GM18511 (cell line): ENCODE results near the gene GNPTG.
A peak's percentile ranks its signal among the peaks of the same experiment; 100 is the strongest.

Experiments
- ATAC-seq: cut with Tn5 transposase; IDR thresholded peaks from one replicate; pipeline ENCODE4 v1.9.1; 2021; ENCODE audit warnings: mild to moderate bottlenecking, moderate library complexity; ENCODE audit not compliant: unreplicated experiment

GNPTG gene

DNA sequence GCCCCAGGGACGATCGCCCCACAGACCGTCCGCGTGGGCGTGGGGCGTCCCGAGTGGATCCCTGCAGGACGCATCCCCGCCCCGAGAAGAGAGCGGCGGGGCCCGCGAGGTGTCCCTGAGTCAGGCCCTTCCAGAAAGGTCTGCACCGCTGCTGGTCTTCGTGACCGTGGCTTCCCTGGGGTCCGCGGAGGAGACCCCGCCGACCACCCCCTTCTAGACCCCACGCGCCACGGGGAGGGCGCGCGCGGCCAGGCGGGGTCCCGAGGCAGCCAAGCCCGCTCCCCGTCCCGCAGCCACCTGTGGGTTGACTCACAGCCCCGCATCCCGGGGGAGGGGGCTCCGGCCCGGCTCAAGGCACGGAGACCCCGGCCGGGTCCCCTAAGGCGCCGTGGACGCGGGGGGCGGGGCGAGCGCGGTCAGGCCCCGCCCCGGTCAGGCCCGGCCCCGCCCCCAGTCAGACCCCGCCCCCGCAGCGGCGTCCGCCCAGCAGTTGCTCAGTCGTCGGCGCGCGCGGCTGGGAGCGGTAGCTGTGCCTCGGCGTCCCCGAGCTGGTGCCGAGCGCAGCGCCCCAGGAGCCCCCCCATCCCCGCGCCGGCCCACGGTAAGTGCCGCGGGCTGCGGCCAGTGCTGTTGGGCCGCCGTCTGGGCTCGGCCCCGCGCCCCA is 18.4 kb upstream of the GNPTG start, which contains the start of gene BAIAP3:
TSS of gene BAIAP3 (plus strand) at position 497 of the 664 bp plus-strand sequence. CDS start 4,905 bp downstream, outside the sequence.
- no peak for ATAC-seq

DNA sequence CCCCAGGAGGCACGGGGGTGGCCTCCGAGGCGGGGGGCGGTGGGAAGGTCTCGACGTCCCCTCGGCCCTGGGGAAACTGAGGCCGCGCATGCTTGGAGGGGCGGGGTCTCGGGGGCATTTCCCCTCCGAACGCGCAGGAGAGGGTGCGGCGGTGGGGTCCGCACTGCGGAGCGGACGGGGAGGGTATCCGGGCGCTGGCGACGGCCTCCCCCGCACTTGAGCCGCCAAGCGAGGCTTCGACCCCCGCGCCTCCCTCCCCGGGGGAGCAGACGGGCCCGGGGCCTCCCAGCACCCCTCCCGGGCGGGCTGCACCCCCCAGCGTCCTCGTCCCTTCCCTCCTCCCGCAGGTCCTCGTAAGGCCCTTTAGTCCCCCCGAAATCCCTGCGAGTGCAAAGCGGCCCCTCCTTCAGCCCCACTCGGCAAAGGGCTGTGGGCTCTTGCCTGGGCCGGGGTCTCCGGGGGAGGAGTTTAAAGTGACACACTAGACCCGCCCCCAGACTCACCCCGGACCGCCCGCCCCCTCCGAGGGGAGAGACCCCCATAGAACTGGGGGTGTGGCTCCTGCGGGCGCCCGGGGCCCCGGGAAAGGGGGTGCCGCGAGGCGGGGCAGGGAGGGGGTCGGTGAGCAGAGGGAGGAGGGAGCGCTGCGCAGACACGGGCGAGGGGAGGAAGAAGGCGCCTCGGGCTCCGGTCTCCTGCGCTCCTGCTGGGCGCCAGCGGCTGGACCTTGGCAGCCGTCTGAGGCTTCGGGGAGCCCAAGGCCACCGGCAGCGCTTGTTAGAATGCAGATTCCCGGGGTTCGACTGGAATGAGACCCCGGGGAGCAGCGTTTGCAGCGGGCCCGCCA is 17.7 kb upstream of the GNPTG start:
- no peak for ATAC-seq

DNA sequence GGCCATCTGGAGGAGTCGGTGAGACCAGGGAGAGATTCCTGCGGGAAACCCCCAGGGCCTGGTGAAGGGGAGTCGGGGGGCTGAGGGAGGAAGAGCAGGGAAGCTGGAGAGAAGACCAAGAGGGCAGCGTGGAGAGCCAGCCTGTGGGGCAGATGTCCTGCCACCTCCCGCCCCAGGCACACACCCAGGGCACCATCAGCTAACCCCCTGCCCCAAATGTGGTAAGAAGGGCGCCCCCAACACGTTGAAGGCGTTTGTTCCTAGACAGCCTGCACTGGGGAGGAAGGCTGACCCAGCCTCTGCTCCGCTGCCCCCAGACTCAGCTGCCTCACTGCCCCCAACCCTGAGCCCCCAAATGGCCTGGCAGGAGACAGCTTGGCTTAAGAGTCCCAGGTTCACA is 17.0 kb upstream of the GNPTG start:
- ATAC-seq: no peak

DNA sequence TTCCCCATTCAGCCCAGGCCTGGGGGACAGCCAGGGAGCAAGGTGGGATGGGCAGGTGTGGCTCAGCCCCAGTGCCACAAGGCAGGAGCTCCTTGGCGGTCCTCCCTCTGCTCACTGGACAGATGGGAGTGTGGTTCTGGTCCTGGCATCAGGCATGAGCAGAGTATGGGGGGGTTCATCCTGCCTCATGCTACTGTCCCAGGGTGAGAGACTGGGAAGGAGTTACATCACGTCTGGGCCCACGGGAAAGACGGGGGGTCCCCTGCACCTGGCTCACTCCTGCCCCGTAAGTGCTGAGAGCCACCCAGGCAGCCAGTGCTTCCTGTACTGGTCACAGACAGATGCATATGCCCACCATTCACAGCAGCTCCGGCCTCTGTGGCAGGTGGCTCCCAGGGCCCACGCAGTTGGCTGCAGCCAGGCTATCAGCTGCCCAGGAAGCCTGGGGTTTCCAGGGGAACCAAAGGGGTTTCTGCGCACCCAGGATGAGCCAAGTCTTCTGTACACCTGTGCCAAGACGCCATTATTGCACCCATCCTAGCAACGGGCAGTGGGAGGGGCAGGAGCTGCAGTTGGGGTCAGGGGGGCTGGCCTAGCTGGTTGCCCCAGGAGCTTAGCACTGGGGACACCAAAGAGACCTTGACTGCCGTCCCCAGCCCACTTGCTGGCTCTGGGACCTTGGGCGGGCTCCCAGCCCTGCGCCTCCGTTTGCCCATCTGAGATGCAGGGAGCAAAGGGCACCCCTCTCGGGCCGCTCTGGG is 16.3 kb upstream of the GNPTG start:
- no peak for ATAC-seq

DNA sequence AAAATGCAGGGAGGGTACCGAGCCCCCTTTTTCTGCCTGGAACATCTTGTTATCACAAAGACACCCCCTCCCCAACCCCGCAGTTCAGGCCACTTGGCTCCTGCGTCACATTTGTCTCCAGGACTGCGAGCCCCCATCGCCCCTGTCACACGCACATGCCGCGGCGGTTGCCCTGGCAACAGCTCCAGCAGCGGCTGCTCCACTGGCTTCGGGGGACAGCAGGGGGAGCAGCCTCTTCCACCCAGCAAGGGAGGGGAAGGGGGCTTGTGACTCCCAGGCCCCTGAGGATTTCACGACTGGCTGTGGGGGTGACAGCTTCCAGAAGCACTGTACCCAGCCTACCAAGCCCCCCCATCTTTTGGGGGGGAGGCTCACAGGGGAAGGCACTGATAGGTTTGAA is 15.7 kb upstream of the GNPTG start:
- no peak for ATAC-seq

GRCh38 chr16:1336619-1337018 is 15.1 kb upstream of the GNPTG start:
- ATAC-seq: no peak

GRCh38 chr16:1337486-1337885 is 14.2 kb upstream of the GNPTG start:
- ATAC-seq: no peak

GRCh38 chr16:1338119-1338730 is 13.5 kb upstream of the GNPTG start:
- no peak for ATAC-seq

GRCh38 chr16:1338855-1339675 is 12.7 kb upstream of the GNPTG start:
- no peak for ATAC-seq

DNA sequence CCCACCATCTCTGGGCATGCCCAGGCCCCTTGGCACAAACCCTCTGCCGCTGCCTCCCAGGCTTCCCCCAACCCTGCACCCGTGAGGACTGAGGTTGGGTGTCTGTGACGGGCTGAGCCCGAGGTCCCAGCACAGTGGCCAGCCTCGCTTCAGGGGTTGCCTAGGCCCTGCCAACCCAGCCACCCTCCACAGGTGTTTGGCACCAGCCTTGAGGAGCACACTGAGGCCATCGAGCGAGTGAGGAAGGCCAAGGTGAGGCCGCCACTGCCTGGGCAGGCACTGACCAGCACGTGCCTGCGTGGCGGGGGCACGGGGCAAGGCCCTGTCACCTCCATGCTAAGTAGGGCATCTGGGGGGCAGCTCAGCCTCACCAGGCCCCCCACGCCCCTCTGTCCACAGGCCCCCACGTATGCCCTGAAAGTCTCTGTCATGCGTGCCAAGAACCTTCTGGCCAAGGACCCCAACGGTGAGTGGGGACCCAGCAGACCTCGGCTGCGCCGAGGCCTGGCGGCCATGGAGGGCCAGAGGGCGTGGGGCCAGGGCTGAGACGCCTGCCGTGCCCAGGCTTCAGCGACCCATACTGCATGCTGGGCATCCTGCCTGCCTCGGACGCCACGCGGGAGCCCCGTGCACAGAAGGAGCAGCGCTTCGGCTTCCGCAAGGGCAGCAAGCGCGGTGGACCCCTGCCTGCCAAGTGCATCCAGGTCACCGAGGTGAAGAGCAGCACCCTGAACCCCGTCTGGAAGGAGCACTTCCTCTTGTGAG is 10.8 kb upstream of the GNPTG start:
- ATAC-seq: no peak

DNA sequence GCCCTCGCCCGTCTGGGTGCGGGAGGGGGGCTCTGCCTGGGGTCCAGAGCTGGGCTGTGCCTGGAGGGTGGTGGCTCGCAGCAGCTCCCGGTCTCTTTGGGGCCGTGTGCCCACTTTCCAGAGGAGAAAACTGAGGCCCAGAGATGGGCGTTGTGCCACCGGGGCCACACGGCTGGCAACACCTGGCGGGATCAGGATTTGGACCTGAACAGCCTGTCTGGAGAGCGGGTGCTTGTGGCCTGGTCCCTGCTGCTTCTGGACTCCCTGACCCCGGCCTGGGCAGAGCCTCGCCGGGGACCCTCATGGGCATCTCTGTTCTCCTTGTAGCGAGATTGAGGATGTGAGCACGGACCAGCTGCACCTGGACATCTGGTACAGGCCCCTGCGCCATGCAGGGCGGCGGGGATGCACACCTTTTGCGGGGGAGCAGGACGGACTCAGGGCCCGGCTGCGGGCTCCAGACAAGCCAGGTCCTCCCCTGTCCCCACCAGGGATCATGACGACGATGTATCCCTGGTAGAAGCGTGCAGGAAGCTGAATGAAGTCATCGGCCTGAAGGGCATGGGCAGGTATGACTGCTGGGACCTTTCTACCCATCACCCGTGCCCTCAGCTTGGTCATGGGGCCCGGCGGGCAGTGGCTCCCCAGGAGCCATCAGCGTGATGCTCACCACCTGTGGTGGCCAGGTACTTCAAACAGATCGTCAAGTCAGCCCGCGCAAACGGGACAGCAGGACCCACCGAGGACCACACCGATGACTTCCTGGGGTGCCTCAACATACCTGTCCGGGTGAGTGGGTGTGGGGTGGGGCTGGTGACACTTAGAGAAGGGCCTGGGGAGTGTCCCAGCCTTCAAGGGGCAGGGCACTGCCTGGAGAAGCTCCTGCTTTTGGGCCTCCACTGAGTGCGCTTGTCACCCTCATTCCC is 10.0 kb upstream of the GNPTG start:
- ATAC-seq: no peak

DNA sequence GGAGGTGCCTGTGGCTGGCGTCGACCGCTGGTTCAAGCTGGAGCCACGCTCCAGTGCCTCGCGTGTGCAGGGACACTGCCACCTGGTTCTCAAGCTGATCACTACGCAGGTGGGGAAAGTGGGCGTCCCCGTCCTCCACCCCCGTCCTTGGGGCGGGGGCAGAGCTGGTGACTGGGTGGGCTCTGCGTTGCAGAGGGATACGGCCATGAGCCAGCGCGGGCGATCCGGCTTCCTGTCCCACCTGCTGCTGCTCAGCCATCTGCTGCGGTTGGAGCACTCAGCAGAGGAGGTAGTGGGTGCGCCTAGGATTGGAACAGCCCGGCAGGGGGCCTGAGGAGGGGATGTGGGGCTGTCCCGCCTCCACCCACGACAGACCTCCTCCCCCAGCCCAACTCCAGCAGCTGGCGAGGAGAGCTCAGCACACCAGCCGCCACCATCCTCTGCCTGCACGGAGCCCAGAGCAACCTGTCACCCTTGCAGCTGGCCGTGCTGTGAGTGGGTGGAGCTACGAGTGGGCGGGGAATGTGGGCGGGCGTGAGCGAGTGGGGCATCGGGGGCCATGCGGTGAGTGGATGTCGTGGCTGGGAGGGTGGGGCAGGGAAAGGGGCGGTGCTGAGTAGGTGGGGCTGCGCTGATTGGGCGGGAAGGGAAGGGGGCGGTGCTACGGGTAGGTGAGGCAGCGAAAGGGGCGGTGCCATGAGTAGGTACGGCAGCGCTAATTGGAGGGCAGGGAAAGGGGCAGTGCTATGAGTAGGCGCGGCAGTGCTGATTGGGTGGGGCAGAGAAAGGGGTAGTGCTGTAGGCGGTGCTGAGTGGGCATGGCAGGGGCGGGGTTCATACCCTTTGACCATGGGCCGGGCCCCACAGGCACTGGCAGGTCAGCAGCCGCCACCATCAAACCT is 9.0 kb upstream of the GNPTG start:
- ATAC-seq: peak; percentile 86

DNA sequence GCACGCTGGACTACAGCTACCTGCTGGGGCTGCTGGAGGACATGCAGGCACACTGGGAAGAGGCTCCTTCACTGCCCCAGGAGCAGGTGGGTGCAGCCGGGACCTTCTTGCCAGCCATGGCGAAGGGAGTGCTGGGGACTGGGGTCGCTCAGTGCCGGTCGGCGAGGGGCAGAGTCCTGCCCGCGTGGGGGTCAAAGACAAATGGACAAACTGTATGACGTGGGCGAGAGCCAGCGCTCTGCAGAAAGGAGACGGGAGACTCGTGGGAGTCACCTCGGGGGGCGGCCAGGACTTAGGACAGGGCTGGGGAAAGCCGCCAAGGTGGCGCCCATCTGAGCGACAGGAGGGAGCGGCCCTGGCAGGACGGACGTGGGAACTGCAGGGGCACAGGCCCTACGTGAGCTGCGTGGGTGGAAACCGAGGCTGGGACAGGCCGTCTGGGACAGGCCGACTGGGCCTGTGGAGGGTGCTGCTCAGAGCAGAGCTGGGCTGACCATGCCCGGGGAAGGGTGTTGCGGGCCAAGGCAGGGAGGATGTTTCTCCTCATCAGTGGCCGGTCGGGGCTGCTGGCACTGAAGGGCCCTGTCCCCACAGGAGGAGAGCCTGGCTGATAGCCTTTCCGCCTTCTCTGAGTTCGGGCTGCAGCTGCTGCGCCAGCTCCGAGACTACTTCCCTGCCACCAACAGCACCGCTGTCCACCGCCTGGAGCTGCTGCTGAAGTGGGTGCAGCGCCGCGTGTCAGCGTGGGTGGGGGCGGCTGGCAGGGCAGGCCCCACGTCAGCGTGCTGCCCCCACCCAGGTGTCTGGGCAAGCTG is 8.1 kb upstream of the GNPTG start:
- no peak for ATAC-seq

DNA sequence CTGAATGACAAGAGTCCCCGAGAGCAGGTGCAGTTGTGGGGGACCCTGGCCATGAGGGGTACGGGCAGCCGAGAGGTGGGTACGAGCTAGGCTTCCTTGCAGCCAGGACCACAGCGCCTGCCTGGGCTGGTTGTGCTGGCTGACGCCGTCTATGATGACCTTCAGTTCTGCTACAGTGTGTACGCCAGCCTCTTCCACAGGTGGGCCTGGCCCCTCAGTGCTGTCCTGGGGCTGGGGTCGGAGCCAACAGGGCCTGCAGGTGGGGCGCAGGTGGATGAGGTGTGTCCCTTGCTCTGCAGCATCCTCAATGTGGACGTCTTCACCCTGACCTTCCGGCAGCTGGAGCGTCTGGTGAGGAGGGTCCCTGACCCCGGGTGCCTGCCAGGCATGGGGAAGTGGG is 7.2 kb upstream of the GNPTG start:
- ATAC-seq: no peak

GRCh38 chr16:1345087-1345486 is 6.6 kb upstream of the GNPTG start:
- no peak for ATAC-seq

- no peak for ATAC-seq
These were observed 5.9 kb upstream of the GNPTG start for GRCh38 chr16:1345651-1346421.
